Measurements from ENCODE around the gene WDFY3.

Gene WDFY3

GRCh38 chr4:84897516-84897915, 69.0 kb downstream of the WDFY3 start:
- H2AFZ ChIP-seq (ENCODE audit: low read depth, low read length, severe bottlenecking), result no peak overlapping the region
- no peak overlapping the region for H3K4me2 ChIP-seq (ENCODE audit: low read depth, low read length, poor library complexity, severe bottlenecking)
- no peaks in the 10 kb centered on the region for H3K79me2 ChIP-seq (ENCODE audit: insufficient read depth, low read length)
- no peak overlapping the region for H3K4me3 ChIP-seq (ENCODE audit: insufficient read depth, low read length, poor library complexity, severe bottlenecking)
- H3K27ac ChIP-seq (ENCODE audit: low read depth, low read length), result no peak overlapping the region
- TF ChIP-seq, protein P1, sequence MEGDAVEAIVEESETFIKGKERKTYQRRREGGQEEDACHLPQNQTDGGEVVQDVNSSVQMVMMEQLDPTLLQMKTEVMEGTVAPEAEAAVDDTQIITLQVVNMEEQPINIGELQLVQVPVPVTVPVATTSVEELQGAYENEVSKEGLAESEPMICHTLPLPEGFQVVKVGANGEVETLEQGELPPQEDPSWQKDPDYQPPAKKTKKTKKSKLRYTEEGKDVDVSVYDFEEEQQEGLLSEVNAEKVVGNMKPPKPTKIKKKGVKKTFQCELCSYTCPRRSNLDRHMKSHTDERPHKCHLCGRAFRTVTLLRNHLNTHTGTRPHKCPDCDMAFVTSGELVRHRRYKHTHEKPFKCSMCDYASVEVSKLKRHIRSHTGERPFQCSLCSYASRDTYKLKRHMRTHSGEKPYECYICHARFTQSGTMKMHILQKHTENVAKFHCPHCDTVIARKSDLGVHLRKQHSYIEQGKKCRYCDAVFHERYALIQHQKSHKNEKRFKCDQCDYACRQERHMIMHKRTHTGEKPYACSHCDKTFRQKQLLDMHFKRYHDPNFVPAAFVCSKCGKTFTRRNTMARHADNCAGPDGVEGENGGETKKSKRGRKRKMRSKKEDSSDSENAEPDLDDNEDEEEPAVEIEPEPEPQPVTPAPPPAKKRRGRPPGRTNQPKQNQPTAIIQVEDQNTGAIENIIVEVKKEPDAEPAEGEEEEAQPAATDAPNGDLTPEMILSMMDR (IDR thresholded peaks at IDR 0.05; ENCODE audit: insufficient read depth, low read length, poor library complexity, severe bottlenecking), result no peak
- no peaks in the 10 kb centered on the region for H3K36me3 ChIP-seq (ENCODE audit: low read length)
- no peaks in the 10 kb centered on the region for H3F3A ChIP-seq (ENCODE audit: insufficient read depth)
- H3K9me3 ChIP-seq (ENCODE audit: insufficient read depth, low read length), result no peaks in the 10 kb centered on the region
- no peaks in the 10 kb centered on the region for H3K9me2 ChIP-seq (replicated peaks; ENCODE audit: insufficient read depth, low read length)
- no peaks in the 10 kb centered on the region for H4K20me1 ChIP-seq (ENCODE audit: low read depth, low read length)
- no peaks in the 10 kb centered on the region for H3K27me3 ChIP-seq (ENCODE audit: low read length)
- H3K9ac ChIP-seq (ENCODE audit: low read length), result no peak overlapping the region

DNA sequence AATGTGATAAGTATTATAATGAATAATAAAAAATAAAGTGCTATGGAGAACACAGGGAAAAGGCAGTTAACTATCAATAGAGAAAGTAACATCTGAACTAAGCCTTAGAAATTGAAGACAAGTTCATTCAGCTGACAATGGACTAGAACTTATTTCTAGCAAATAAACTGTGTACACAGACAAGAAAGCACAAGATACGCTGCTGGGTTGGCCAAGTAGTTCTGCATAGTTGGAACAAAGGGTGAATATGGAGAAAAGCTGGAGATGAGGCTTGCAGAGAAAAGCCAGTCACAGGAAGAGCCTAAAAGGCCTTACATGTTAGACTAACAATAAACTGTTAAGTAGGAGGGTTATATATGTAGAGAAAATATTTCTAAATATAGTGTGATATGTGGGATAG, 71.2 kb downstream of the WDFY3 start:
- no peak overlapping the region for H3K4me3 ChIP-seq (ENCODE audit: insufficient read depth, low read length, poor library complexity, severe bottlenecking)
- H3K9me3 ChIP-seq (ENCODE audit: insufficient read depth, low read length), result no peaks in the 10 kb centered on the region
- H3K36me3 ChIP-seq (ENCODE audit: low read length), result no peaks in the 10 kb centered on the region
- no peaks in the 10 kb centered on the region for H3K27me3 ChIP-seq (ENCODE audit: low read length)
- H3F3A ChIP-seq (ENCODE audit: insufficient read depth), result no peaks in the 10 kb centered on the region
- no peak overlapping the region for H2AFZ ChIP-seq (ENCODE audit: low read depth, low read length, severe bottlenecking)
- H3K79me2 ChIP-seq (ENCODE audit: insufficient read depth, low read length), result no peaks in the 10 kb centered on the region
- no peaks in the 10 kb centered on the region for H4K20me1 ChIP-seq (ENCODE audit: low read depth, low read length)
- no peak overlapping the region for H3K4me2 ChIP-seq (ENCODE audit: low read depth, low read length, poor library complexity, severe bottlenecking)
- H3K9ac ChIP-seq (ENCODE audit: low read length), result no peak overlapping the region
- H3K27ac ChIP-seq (ENCODE audit: low read depth, low read length), result no peak overlapping the region
- TF ChIP-seq, protein P1 (IDR thresholded peaks at IDR 0.05; ENCODE audit: insufficient read depth, low read length, poor library complexity, severe bottlenecking), result no peak
- TF ChIP-seq EZH2phosphoT487 (conservative IDR thresholded peaks at IDR 0.05; ENCODE audit: low read length), result no peak
- H3K9me2 ChIP-seq (replicated peaks; ENCODE audit: insufficient read depth, low read length), result no peaks in the 10 kb centered on the region

DNA sequence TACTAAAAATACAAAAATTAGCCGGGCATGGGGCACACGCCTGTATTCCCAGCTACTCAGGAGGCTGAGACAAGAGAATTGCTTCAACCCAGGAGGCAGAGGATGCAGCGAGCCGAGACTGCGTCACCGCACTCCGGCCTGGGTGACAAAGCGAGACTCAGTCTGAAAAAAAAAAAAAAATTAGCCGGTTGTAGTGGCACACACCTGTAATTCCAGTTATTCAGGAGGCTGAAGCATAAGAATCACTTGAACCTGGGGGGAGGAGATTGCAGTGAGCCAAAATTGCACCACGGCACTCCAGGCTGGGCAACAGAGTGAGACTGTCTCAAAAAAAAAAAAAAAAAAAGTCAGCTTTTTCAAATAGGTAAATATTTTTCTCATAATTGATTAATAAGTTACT, 71.9 kb downstream of the WDFY3 start:
- Histone ChIP-seq H3K9me3 (ENCODE audit: insufficient read depth, low read length) (no peaks in the 10 kb centered on the region), H3F3A (ENCODE audit: insufficient read depth) (no peaks in the 10 kb centered on the region), H4K20me1 (ENCODE audit: low read depth, low read length) (no peaks in the 10 kb centered on the region), H3K9ac (ENCODE audit: low read length) (no peak overlapping the region), H3K27ac (ENCODE audit: low read depth, low read length) (no peak overlapping the region), H3K4me3 (ENCODE audit: insufficient read depth, low read length, poor library complexity, severe bottlenecking) (no peak overlapping the region), H3K36me3 (ENCODE audit: low read length) (no peaks in the 10 kb centered on the region), H3K4me2 (ENCODE audit: low read depth, low read length, poor library complexity, severe bottlenecking) (no peak overlapping the region), H3K27me3 (ENCODE audit: low read length) (no peaks in the 10 kb centered on the region), H3K79me2 (ENCODE audit: insufficient read depth, low read length) (no peaks in the 10 kb centered on the region), H2AFZ (ENCODE audit: low read depth, low read length, severe bottlenecking) (no peak overlapping the region), H3K9me2 (replicated peaks; ENCODE audit: insufficient read depth, low read length) (no peaks in the 10 kb centered on the region)
- TF ChIP-seq, protein P1 (IDR thresholded peaks at IDR 0.05; ENCODE audit: insufficient read depth, low read length, poor library complexity, severe bottlenecking), result no peak
- TF ChIP-seq EZH2phosphoT487 (conservative IDR thresholded peaks at IDR 0.05; ENCODE audit: low read length), result no peak

- H3K9me2 ChIP-seq (replicated peaks; ENCODE audit: insufficient read depth, low read length), result no peaks in the 10 kb centered on the region
- H3K27ac ChIP-seq (ENCODE audit: low read depth, low read length), result no peak overlapping the region
- H3K79me2 ChIP-seq (ENCODE audit: insufficient read depth, low read length), result no peaks in the 10 kb centered on the region
- no peak overlapping the region for H3K4me3 ChIP-seq (ENCODE audit: insufficient read depth, low read length, poor library complexity, severe bottlenecking)
- H3K36me3 ChIP-seq (ENCODE audit: low read length), result no peaks in the 10 kb centered on the region
- no peaks in the 10 kb centered on the region for H3F3A ChIP-seq (ENCODE audit: insufficient read depth)
- H3K4me2 ChIP-seq (ENCODE audit: low read depth, low read length, poor library complexity, severe bottlenecking), result no peak overlapping the region
- no peaks in the 10 kb centered on the region for H3K27me3 ChIP-seq (ENCODE audit: low read length)
- no peak overlapping the region for H2AFZ ChIP-seq (ENCODE audit: low read depth, low read length, severe bottlenecking)
- TF ChIP-seq EZH2phosphoT487 (conservative IDR thresholded peaks at IDR 0.05; ENCODE audit: low read length), result no peak
- TF ChIP-seq, protein P1 (IDR thresholded peaks at IDR 0.05; ENCODE audit: insufficient read depth, low read length, poor library complexity, severe bottlenecking), result no peak
- no peak overlapping the region for H3K9ac ChIP-seq (ENCODE audit: low read length)
- no peaks in the 10 kb centered on the region for H4K20me1 ChIP-seq (ENCODE audit: low read depth, low read length)
- H3K9me3 ChIP-seq (ENCODE audit: insufficient read depth, low read length), result no peaks in the 10 kb centered on the region
Observed at GRCh38 chr4:84892950-84893349, 73.5 kb downstream of the WDFY3 start.

Data from SU-DHL-6 (cell line).